GM19395 (cell line): ENCODE measurements around the gene SMCO3.

Experiments used
- ATAC-seq: cut with Tn5 transposase; IDR thresholded peaks from one replicate; pipeline ENCODE4 v1.9.1; 2021; ENCODE audit warnings: mild to moderate bottlenecking, moderate library complexity; ENCODE audit not compliant: unreplicated experiment

SMCO3 gene

GRCh38 chr12:14828892-14829291 is 14.9 kb upstream of the SMCO3 start:
- ATAC-seq = peak; percentile 58

DNA sequence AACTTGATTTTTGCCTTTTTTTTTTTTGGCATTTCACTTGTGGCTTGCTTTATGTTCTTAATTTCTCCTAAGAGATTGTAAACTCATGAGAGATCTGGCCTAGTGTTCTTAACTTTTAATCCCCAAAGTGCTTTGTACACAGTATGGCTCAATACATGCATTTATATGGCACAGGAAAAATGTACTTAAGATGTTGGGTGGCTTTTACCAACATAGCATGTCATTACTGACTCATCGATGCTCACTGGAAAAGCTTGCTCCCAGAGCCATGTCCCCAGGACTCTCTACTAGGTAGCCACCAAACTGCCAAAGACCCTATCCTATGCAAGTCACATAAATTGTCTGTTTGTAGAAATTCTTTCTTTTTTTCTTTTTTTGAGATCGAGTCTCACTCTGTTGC is 13.1 kb upstream of the SMCO3 start:
- ATAC-seq = no peak

GRCh38 chr12:14826491-14826890 is 12.5 kb upstream of the SMCO3 start:
- no peak for ATAC-seq

- no peak for ATAC-seq
Measured at GRCh38 chr12:14825256-14825655, 11.3 kb upstream of the SMCO3 start.

- ATAC-seq = no peak
Measured at GRCh38 chr12:14824012-14824634, 10.1 kb upstream of the SMCO3 start.

GRCh38 chr12:14811486-14811885 is 2.5 kb downstream of the SMCO3 start:
- ATAC-seq = no peak

GRCh38 chr12:14810953-14811483 is 3.0 kb downstream of the SMCO3 start:
- no peak for ATAC-seq

GRCh38 chr12:14810167-14810952 is 3.6 kb downstream of the SMCO3 start:
- ATAC-seq = no peak

DNA sequence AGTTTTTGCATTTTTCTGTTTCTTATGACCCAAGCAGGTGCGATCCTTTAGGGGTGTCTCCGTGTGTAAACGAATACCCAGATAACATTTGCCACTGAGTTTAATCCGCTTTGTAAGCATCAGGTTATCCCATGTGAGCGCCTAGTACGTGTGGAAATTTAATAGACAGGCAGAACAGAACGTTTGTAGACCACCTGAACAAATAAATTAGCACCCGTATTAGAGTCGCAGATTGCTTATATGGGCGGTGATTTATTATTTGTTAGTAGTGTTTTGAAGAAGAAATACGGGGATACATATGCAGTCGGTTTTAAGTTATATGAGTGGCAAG is 10.2 kb downstream of the SMCO3 start:
- ATAC-seq = peak; percentile 32

GRCh38 chr12:14803011-14803829 is 10.8 kb downstream of the SMCO3 start, which contains the start of the genes C12orf60 and WBP11:
Gene C12orf60 (plus strand): TSS chr12:14803670. CDS start chr12:14822936, 19,266 bp downstream.
Gene WBP11 (minus strand): TSS chr12:14803478. CDS start chr12:14801383, 2,095 bp downstream.
- ATAC-seq = peak; percentile 100

GRCh38 chr12:14802721-14803010 is 11.3 kb downstream of the SMCO3 start:
- no peak for ATAC-seq

GRCh38 chr12:14802247-14802646 is 11.7 kb downstream of the SMCO3 start:
- no peak for ATAC-seq

DNA sequence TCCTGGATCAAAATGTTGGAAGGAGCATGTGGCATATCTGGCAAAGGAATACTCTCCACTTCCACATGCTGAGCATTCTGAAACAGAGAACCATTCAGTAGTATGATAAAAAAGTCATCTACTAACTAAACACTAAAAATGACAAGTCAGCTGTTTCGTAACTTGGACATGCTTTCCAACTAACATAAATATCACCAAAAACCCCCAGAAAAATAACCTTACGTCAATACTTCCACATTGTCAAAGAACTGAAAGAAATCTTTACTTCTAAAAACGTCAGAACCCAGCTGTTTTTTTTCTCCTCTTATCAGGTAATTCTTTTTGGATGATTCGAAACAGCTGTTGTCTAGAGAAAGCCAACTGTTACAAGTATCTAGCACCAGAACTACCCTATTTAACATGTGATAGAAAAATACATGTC is 18.9 kb downstream of the SMCO3 start:
- ATAC-seq = no peak

DNA sequence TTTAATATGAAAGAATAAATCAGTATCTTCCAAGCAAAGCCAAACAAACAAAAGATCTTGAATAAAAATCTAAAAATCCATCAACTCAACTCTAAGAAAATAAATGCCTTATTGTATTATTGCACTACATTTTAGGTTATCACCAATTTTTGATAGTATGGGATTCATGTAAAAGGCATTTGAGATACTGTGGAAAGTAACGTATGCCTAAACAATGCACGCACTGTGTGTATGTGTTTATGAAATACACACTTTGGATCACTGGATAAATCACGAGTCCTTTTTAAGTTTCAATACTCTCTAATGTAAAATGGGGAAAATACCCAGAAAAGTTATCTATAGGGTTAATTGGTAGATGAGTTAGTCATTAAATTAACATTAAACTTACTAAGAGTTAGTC is 28.4 kb downstream of the SMCO3 start:
- ATAC-seq = no peak

- no peak for ATAC-seq
Measured at GRCh38 chr12:14784471-14784870, 29.5 kb downstream of the SMCO3 start.

DNA sequence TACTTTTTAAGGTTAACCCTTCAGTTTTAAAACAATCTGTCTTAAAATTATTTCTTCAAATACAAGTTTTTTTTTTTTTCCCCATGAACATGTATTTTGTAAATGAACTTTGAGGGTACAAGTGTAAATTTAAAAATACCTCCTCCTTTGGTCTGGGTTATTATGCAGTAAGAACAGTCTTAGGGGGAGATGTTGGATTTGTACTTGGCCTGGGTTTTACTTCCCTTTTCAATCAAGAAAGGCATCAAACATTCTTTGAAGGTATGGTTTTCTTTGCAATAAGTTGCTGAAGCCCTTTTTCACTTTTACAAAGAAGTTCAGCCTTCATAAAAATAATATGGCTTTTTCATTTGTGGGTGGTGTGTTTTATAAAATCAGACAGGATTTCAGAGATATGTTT is 31.2 kb downstream of the SMCO3 start:
- ATAC-seq = peak; percentile 70

- no peak for ATAC-seq
Measured at GRCh38 chr12:14781563-14781962, 32.4 kb downstream of the SMCO3 start.

- ATAC-seq = no peak
Measured at GRCh38 chr12:14780859-14781258, 33.1 kb downstream of the SMCO3 start.

DNA sequence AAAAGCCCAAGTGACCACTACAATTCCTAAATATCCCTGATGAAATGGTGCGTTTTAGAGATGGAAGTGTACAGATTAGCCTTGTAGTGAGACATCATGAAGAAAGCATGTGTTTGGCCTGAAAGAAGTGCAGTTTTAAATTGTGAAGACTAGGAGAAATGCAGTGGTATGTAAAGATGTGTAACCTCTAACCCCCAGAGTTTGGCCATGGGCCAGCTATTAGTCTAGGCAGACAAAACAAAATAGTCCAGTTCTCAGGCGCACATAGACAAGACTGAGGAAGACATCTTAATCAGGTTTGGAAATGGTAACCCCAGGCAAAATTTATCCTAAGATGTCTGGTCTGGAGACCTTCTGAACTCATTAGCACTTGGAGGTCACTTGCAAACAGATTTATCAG is 34.1 kb downstream of the SMCO3 start:
- no peak for ATAC-seq

GRCh38 chr12:14777271-14777670 is 36.7 kb downstream of the SMCO3 start:
- ATAC-seq = no peak

GRCh38 chr12:14776236-14776961 is 37.6 kb downstream of the SMCO3 start:
- ATAC-seq = no peak
